ENCODE data around the gene QRICH2. TPM values are rescaled to one million over a fixed set of nuclear protein-coding genes. Genes with fewer than 3 reads are reported as not detected.

Gene QRICH2
- total and polyA plus RNA-seq, 9 of the 15 experiments (the other 6 are each of a cell fraction or from before 2014, with no cell fraction given): 0.03 to 1.6 (median 0.81) TPM

GRCh38 chr17:76239538-76240274, 68.4 kb downstream of the QRICH2 start (continued):
- no peak for TF ChIP-seq ETV1 (tag; conservative IDR thresholded peaks at IDR 0.05; ENCODE audit: low read depth)
- no peak for TF ChIP-seq ELK1 (CRISPR knock-in tag; IDR thresholded peaks at IDR 0.05)
- no peak for TF ChIP-seq ZFP91 (CRISPR knock-in tag; IDR thresholded peaks at IDR 0.05)
- TF ChIP-seq ESRRA (IDR thresholded peaks at IDR 0.05; ENCODE audit: borderline replicate concordance, low read depth): no peak
- no peak for TF ChIP-seq EWSR1 (IDR thresholded peaks at IDR 0.05; ENCODE audit: borderline replicate concordance, low read depth, partially characterized antibody)
- TF ChIP-seq GABPB2 (CRISPR knock-in tag; conservative IDR thresholded peaks at IDR 0.05): no peak
- no peak for TF ChIP-seq SMAD1 (IDR thresholded peaks at IDR 0.05; ENCODE audit: low read depth, low read length, partially characterized antibody)
- TF ChIP-seq TCF15 (CRISPR knock-in tag; IDR thresholded peaks at IDR 0.05): no peak
- no peak for TF ChIP-seq ZNF512 (tag; IDR thresholded peaks at IDR 0.05)
- TF ChIP-seq UBTF (IDR thresholded peaks at IDR 0.05; ENCODE audit: borderline replicate concordance in 1 of 2, low read depth in 2 of 2, low read length in 2 of 2): peak; percentile 81 to 84; a peak in 3 of 4 replicates
- TF ChIP-seq SAFB (IDR thresholded peaks at IDR 0.05; ENCODE audit: borderline replicate concordance, low read depth, low read length): peak; percentile 70
- TF ChIP-seq NEUROD1 (IDR thresholded peaks at IDR 0.05; ENCODE audit: borderline replicate concordance, low read depth, low read length, partially characterized antibody): no peak
- TF ChIP-seq ZBTB26 (CRISPR knock-in tag; IDR thresholded peaks at IDR 0.05): no peak
- no peak for TF ChIP-seq ZBTB2 (IDR thresholded peaks at IDR 0.05)
- no peak for TF ChIP-seq PTTG1 (tag; IDR thresholded peaks at IDR 0.05; ENCODE audit: low read depth)
- no peak for TF ChIP-seq CBX3 (IDR thresholded peaks at IDR 0.05; ENCODE audit: borderline replicate concordance in 1 of 2, low read length in 2 of 2)

Measured in K562 (cell line).